IPS-18c (cell line): Measurements from ENCODE around the gene GON4L.
"Not testable (repeated sequence)": the region's sequence is repeated elsewhere in the genome, so short reads cannot be mapped to it uniquely, and the experiment has no call there.

ENCODE experiments used
- H3K4me3 ChIP-seq: 2 replicates; pipeline ENCODE4 v1.7.0; 2013; ENCODE audit warnings: low read depth, mild to moderate bottlenecking, low read length, moderate library complexity; ENCODE audit not compliant: insufficient read depth
- H3K9me3 ChIP-seq: one replicate; pipeline ENCODE4 v1.6.1; 2013; ENCODE audit warnings: mild to moderate bottlenecking, low read length, moderate library complexity; ENCODE audit not compliant: control insufficient read depth, insufficient read depth

The GON4L gene

GRCh38 chr1:155729031-155729898, 127.7 kb downstream of the GON4L start:
- Histone ChIP-seq H3K9me3 (no peaks in the 10 kb centered on the region), H3K4me3 (no peak overlapping the region)

- Histone ChIP-seq H3K4me3 (no peak overlapping the region), H3K9me3 (no peaks in the 10 kb centered on the region)
These were observed 131.9 kb downstream of the GON4L start for GRCh38 chr1:155725142-155725541.

GRCh38 chr1:155719703-155720102, 137.3 kb downstream of the GON4L start:
- Histone ChIP-seq H3K9me3 (no peaks in the 10 kb centered on the region), H3K4me3 (no peak overlapping the region)

- H3K4me3 ChIP-seq, H3K9me3 ChIP-seq: not testable (repeated sequence)
These were observed 138.4 kb downstream of the GON4L start for GRCh38 chr1:155718524-155719115.

GRCh38 chr1:155717041-155717440, 140.0 kb downstream of the GON4L start:
- Histone ChIP-seq H3K9me3 (no peaks in the 10 kb centered on the region), H3K4me3 (no peak overlapping the region)

GRCh38 chr1:155715777-155716176, 141.2 kb downstream of the GON4L start:
- H3K9me3 ChIP-seq: no peaks in the 10 kb centered on the region

GRCh38 chr1:155715056-155715455, 142.0 kb downstream of the GON4L start:
- H3K4me3 ChIP-seq, H3K9me3 ChIP-seq: not testable (repeated sequence)

More at GRCh38 chr1:155715777-155716176, 141.2 kb downstream of the GON4L start:
- H3K4me3 ChIP-seq: no peak overlapping the region

- H3K4me3 ChIP-seq: no peak overlapping the region
- no peaks in the 10 kb centered on the region for H3K9me3 ChIP-seq
These were observed 143.9 kb downstream of the GON4L start for GRCh38 chr1:155713075-155713474.

- H3K9me3 ChIP-seq, H3K4me3 ChIP-seq: not testable (repeated sequence)
These were observed 144.4 kb downstream of the GON4L start for GRCh38 chr1:155712636-155713035.

- H3K4me3 ChIP-seq, H3K9me3 ChIP-seq: not testable (repeated sequence)
These were observed 145.6 kb downstream of the GON4L start for GRCh38 chr1:155711457-155711856.

- Histone ChIP-seq H3K9me3 (no peaks in the 10 kb centered on the region), H3K4me3 (no peak overlapping the region)
These were observed 147.6 kb downstream of the GON4L start for GRCh38 chr1:155709391-155709790.

GRCh38 chr1:155706139-155706538, 150.9 kb downstream of the GON4L start:
- Histone ChIP-seq H3K9me3 (no peaks in the 10 kb centered on the region), H3K4me3 (no peak overlapping the region)

GRCh38 chr1:155704414-155704813, 152.6 kb downstream of the GON4L start:
- H3K4me3 ChIP-seq, H3K9me3 ChIP-seq: not testable (repeated sequence)

GRCh38 chr1:155703216-155703615, 153.8 kb downstream of the GON4L start:
- Histone ChIP-seq H3K9me3 (peaks cover 5% of the 10 kb centered on the region), H3K4me3 (no peak overlapping the region)

GRCh38 chr1:155701675-155702074, 155.3 kb downstream of the GON4L start:
- not testable (repeated sequence) for H3K9me3 ChIP-seq, H3K4me3 ChIP-seq
